A549 (cell line): ENCODE data around the gene BCL6B. TPM values are rescaled to one million over a fixed set of nuclear protein-coding genes. Genes with fewer than 3 reads are reported as not detected.

Experiments used
- ATAC-seq, 2 experiments: fragments of 200-7000 bp in 1 of 2; fragments of >200 bp in 1 of 2; cut with Nextera tagmentation in 1 of 2; cut with Tn5 transposase in 1 of 2; 3 replicates each; pipeline versions ENCODE4 v1.8.0 to v1.9.1; 2018 to 2020; ENCODE audit warnings: mild to moderate bottlenecking in 1 of 2, moderate library complexity in 1 of 2
- CTCF ChIA-PET: fragments of 300-600 bp; sonication (Branson Sonifier 250); formaldehyde crosslinking; extraction: SDS; loops from one replicate; lab custom pipeline; 2021; ENCODE audit warnings: antibody characterized with exemption, inconsistent platforms; lab: Yijun Ruan, JAX
- POLR2A ChIA-PET: fragments of 350-600 bp; formaldehyde crosslinking; extraction: SDS; loops from one replicate; lab custom pipeline; 2021; ENCODE audit warnings: antibody characterized with exemption, inconsistent platforms; lab: Yijun Ruan, JAX
- DNase-seq, 2 experiments: peaks; one replicate each; pipeline versions ENCODE4 v3.0.0 to v3.0.0-alpha.2; 2011 to 2016; ENCODE audit warnings: low read depth in 1 of 2, low spot score in 1 of 2
- FAIRE-seq: peaks from 2 replicates; lab custom pipeline; 2011; peaks lifted over from hg19 to GRCh38; lab: Jason Lieb, UNC
- H3K27ac ChIP-seq, 2 experiments: fragments of >200 bp; sonication (Bioruptor Twin); formaldehyde crosslinking; 3 replicates each; pipeline ENCODE4 v1.5.1; 2016 to 2017
- H3K4me1 ChIP-seq: fragments of >200 bp; sonication (Bioruptor Twin); formaldehyde crosslinking; 3 replicates; pipeline ENCODE4 v1.6.1; 2016
- H3K4me2 ChIP-seq: fragments of >200 bp; sonication (Bioruptor Twin); formaldehyde crosslinking; 3 replicates; pipeline ENCODE4 v1.6.1; 2016
- H3K4me3 ChIP-seq: fragments of >200 bp; sonication (Bioruptor Twin); formaldehyde crosslinking; 3 replicates; pipeline ENCODE4 v1.5.1; 2016
- H3K9me3 ChIP-seq: fragments of >200 bp; sonication (Bioruptor Twin); formaldehyde crosslinking; 3 replicates; pipeline ENCODE4 v1.6.1; 2016
- ATOH8 ChIP-seq: fragments of 250-450 bp; sonication (Bioruptor Pico); IDR thresholded peaks from 2 replicates; pipeline ENCODE4 v1.5.0; 2020; ENCODE audit warnings: low read depth, mild to moderate bottlenecking, moderate library complexity
- BCL3 ChIP-seq: fragments of >200 bp; sonication (Bioruptor Twin); formaldehyde crosslinking; IDR thresholded peaks from 3 replicates; pipeline ENCODE4 v1.6.1; 2016
- CBX2 ChIP-seq: fragments of 200-600 bp; sonication (generic); IDR thresholded peaks from 2 replicates; pipeline ENCODE4 v1.6.1; 2016; ENCODE audit warnings: low read depth, mild to moderate bottlenecking, borderline replicate concordance
- CBX8 ChIP-seq: fragments of 200-600 bp; sonication (generic); IDR thresholded peaks from 2 replicates; pipeline ENCODE4 v1.6.1; 2016
- CEBPB ChIP-seq, 2 experiments: fragments of >200 bp in 1 of 2; sonication (Bioruptor Twin) in 1 of 2; formaldehyde crosslinking in 1 of 2; IDR thresholded peaks; 2 replicates each; pipeline ENCODE4 v1.6.1; 2012 to 2016
- CHD2 ChIP-seq: fragments of 150-350 bp; IDR thresholded peaks from 2 replicates; pipeline ENCODE4 v1.6.1; 2014; ENCODE audit warnings: low read length; ENCODE audit not compliant: partially characterized antibody
- CTCF ChIP-seq: fragments of >200 bp; sonication (Bioruptor Twin); formaldehyde crosslinking; IDR thresholded peaks from 3 replicates; pipeline ENCODE4 v1.5.1; 2016
- FOXS1 ChIP-seq: fragments of 250-450 bp; sonication (Bioruptor Pico); IDR thresholded peaks from 2 replicates; pipeline ENCODE4 v1.5.0; 2020; ENCODE audit warnings: mild to moderate bottlenecking, moderate library complexity
- HES2 ChIP-seq: fragments of >200 bp; sonication (Bioruptor Twin); formaldehyde crosslinking; IDR thresholded peaks from 2 replicates; pipeline ENCODE4 v1.6.1; 2016
- HEYL ChIP-seq: fragments of 250-450 bp; sonication (Bioruptor Pico); IDR thresholded peaks from 2 replicates; pipeline ENCODE4 v1.8.0; 2021; ENCODE audit warnings: mild to moderate bottlenecking, moderate library complexity
- HOXB13 ChIP-seq: fragments of 250-450 bp; sonication (Bioruptor Pico); IDR thresholded peaks from 2 replicates; pipeline ENCODE4 v1.5.0; 2020; ENCODE audit warnings: low read depth, mild to moderate bottlenecking, moderate library complexity
- JUN ChIP-seq, 2 experiments: fragments of >200 bp; sonication (Bioruptor Twin); formaldehyde crosslinking; IDR thresholded peaks; 2 replicates in 1 of 2; 3 replicates in 1 of 2; pipeline ENCODE4 v1.6.1; 2016 to 2017
- KDM1A ChIP-seq: fragments of 200-600 bp; sonication (generic); IDR thresholded peaks from 2 replicates; pipeline ENCODE4 v1.6.1; 2016; ENCODE audit warnings: low read depth, mild to moderate bottlenecking
- MYC ChIP-seq: IDR thresholded peaks from 2 replicates; pipeline ENCODE4 v1.6.1; 2012; ENCODE audit warnings: mild to moderate bottlenecking, inconsistent platforms, low read length, improper control_type of control experiment, borderline replicate concordance
- POLR2AphosphoS2 ChIP-seq: conservative IDR thresholded peaks from 2 replicates; pipeline ENCODE4 v1.6.1; 2012; ENCODE audit warnings: low read length, improper control_type of control experiment, inconsistent platforms
- RAD21 ChIP-seq, 2 experiments: fragments of >200 bp in 1 of 2; sonication (Bioruptor Twin) in 1 of 2; formaldehyde crosslinking in 1 of 2; IDR thresholded peaks in 1 of 2; conservative IDR thresholded peaks in 1 of 2; 2 replicates in 1 of 2; 3 replicates in 1 of 2; pipeline ENCODE4 v1.6.1; 2012 to 2018; ENCODE audit warnings: inconsistent platforms in 1 of 2
- RNF2 ChIP-seq: fragments of 200-600 bp; sonication (generic); IDR thresholded peaks from 2 replicates; pipeline ENCODE4 v1.6.1; 2016; ENCODE audit warnings: low read depth, mild to moderate bottlenecking, antibody characterized with exemption, moderate library complexity, borderline replicate concordance
- SMC3 ChIP-seq: fragments of >200 bp; sonication (Bioruptor Twin); formaldehyde crosslinking; IDR thresholded peaks from 3 replicates; pipeline ENCODE4 v1.6.1; 2018; ENCODE audit warnings: inconsistent platforms
- SREBF2 ChIP-seq: fragments of 450-650 bp; IDR thresholded peaks from 2 replicates; pipeline ENCODE4 v1.6.1; 2014; ENCODE audit warnings: mild to moderate bottlenecking, moderate library complexity
- ZFP36 ChIP-seq: fragments of 450-650 bp; IDR thresholded peaks from 2 replicates; pipeline ENCODE4 v1.6.1; 2014; ENCODE audit warnings: borderline replicate concordance; ENCODE audit not compliant: partially characterized antibody
- ZNF302 ChIP-seq: fragments of 250-450 bp; sonication (Bioruptor Pico); IDR thresholded peaks from 2 replicates; pipeline ENCODE4 v1.9.0; 2021; ENCODE audit warnings: inconsistent platforms, mild to moderate bottlenecking, moderate library complexity
- WGBS: methylation state at CpG from one replicate; pipeline ENCODE4 v1.1.6; 2017; ENCODE audit errors: missing lambda C conversion rate; 5-methylcytosine and 5-hydroxymethylcytosine counted together
- polyA plus RNA-seq, 4 experiments: library from polyadenylated mRNA; depleted of rRNA in 3 of 4; stranded (reverse); fragments of >200 nt; fragmentation: RNase III in 1 of 4; extraction: RNeasy Plus Mini Kit Qiagen cat#74134 plus additional on column Dnase treatment in 1 of 4; gene quantifications; 2 replicates in 3 of 4; 3 replicates in 1 of 4; pipeline ENCODE4 v1.2.3, GENCODE V29; 2011 to 2017

Gene BCL6B
- polyA plus RNA-seq, 2 of the 4 experiments (the other 2 are of a cell fraction): 0.04 TPM; not detected in 1

GRCh38 chr17:7004398-7005253, 18.2 kb upstream of the BCL6B start:
- no peak overlapping the region for H3K27ac ChIP-seq
- no peaks in the 10 kb centered on the region for H3K9me3 ChIP-seq
- ATAC-seq: peak; percentile 91
- no peak overlapping the region for H3K4me2 ChIP-seq
- no peaks in the 10 kb centered on the region for H3K4me1 ChIP-seq
- ChIA-PET CTCF (interaction anchor here (0.5 to 15.6 kb wide), 80 partner anchors 10 to 1759 kb away, joined by 3 to 293 read pairs (median 5); partner anchors contain the start of genes ALOX12, KIAA0753, SLC13A5 and TXNDC17), POLR2A (interaction anchor here (0.9 kb wide), 1 partner anchor 161 kb away, joined by 6 read pairs; no protein-coding TSS in a partner anchor)
- H3K4me3 ChIP-seq: no peak overlapping the region
- WGBS: 69% methylated on average over 2 of the region's 2 CpGs
- DNase-seq: peak; percentile 84 to 85
- peak; percentile 96 to 97 for TF ChIP-seq RAD21 (conservative IDR thresholded peaks at IDR 0.05 in 1 of 2, IDR thresholded peaks at IDR 0.05 in 1 of 2)
- peak; percentile 96 for TF ChIP-seq CTCF
- peak; percentile 94 for TF ChIP-seq SMC3
- no peak for TF ChIP-seq POLR2AphosphoS2
- FAIRE-seq: peak; percentile 97

- DNase-seq: no peak
- Histone ChIP-seq H3K4me2 (no peak overlapping the region), H3K4me3 (no peak overlapping the region), H3K4me1 (peaks cover 2% of the 10 kb centered on the region), H3K27ac (no peak overlapping the region), H3K9me3 (no peaks in the 10 kb centered on the region)
- no peak for FAIRE-seq
- 97% methylated on average over 6 of the region's 7 CpGs for WGBS
- no peak for TF ChIP-seq RAD21 (conservative IDR thresholded peaks at IDR 0.05 in 1 of 2, IDR thresholded peaks at IDR 0.05 in 1 of 2)
- TF ChIP-seq ZFP36: no peak
- TF ChIP-seq CBX8: no peak
- no peak for ATAC-seq
- ChIA-PET POLR2A (no interaction called here), CTCF (interaction anchor here (0.7 to 15.6 kb wide), 23 partner anchors 10 to 340 kb away, joined by 3 to 293 read pairs (median 17); partner anchors contain the start of gene ALOX12)
These were observed 17.1 kb upstream of the BCL6B start for GRCh38 chr17:7005716-7006115.

GRCh38 chr17:7007143-7007542, 15.7 kb upstream of the BCL6B start:
- H3K9me3 ChIP-seq: no peaks in the 10 kb centered on the region
- 52% methylated on average over 2 of the region's 2 CpGs for WGBS
- H3K4me1 ChIP-seq: peaks cover 9% of the 10 kb centered on the region
- H3K4me2 ChIP-seq: no peak overlapping the region
- FAIRE-seq (no peak), DNase-seq (no peak), ATAC-seq (no peak)
- ChIA-PET CTCF (interaction anchor here (0.8 to 15.6 kb wide), 11 partner anchors 13 to 341 kb away, joined by 3 to 293 read pairs (median 44); partner anchors contain the start of gene ALOX12), POLR2A (interaction anchor here (0.9 kb wide), 1 partner anchor 29 kb away, joined by 3 read pairs; the partner anchor contains the start of gene SLC16A13)
- TF ChIP-seq HOXB13 (CRISPR knock-in tag) (no peak), FOXS1 (no peak), CBX2 (no peak), CHD2 (no peak), MYC (no peak), HES2 (no peak), CEBPB (IDR thresholded peaks at IDR 0.05) (no peak), SREBF2 (no peak), RNF2 (no peak), BCL3 (no peak), ZNF302 (CRISPR knock-in tag) (no peak), HEYL (no peak), JUN (IDR thresholded peaks at IDR 0.05) (no peak), KDM1A (no peak), RAD21 (conservative IDR thresholded peaks at IDR 0.05 in 1 of 2, IDR thresholded peaks at IDR 0.05 in 1 of 2) (no peak), ATOH8 (CRISPR knock-in tag) (no peak)
- H3K27ac ChIP-seq: no peak overlapping the region
- no peak overlapping the region for H3K4me3 ChIP-seq
